K562 (cell line): ENCODE results near the gene PPM1F. TPM values are rescaled to one million over a fixed set of nuclear protein-coding genes. Genes with fewer than 3 reads are reported as not detected.

Source experiments
- ATF1 ChIP-seq, 2 experiments: fragments of 450-650 bp in 1 of 2; IDR thresholded peaks; 2 replicates each; pipeline ENCODE4 v1.6.1; 2016; ENCODE audit warnings: missing compliant biosample characterization in 1 of 2, missing genetic modification characterization in 1 of 2
- CBX5 ChIP-seq: IDR thresholded peaks from 2 replicates; pipeline ENCODE4 v1.6.1; 2014; ENCODE audit warnings: low read depth, borderline replicate concordance
- CHD2 ChIP-seq: IDR thresholded peaks from 2 replicates; pipeline ENCODE4 v1.6.1; 2011; ENCODE audit warnings: low read depth, low read length
- COPS2 ChIP-seq: fragments of 450-650 bp; conservative IDR thresholded peaks from 2 replicates; pipeline ENCODE4 v1.6.1; 2016; ENCODE audit warnings: mild to moderate bottlenecking, moderate library complexity
- DDX20 ChIP-seq: fragments of 450-650 bp; IDR thresholded peaks from 2 replicates; pipeline ENCODE4 v1.6.1; 2016; ENCODE audit warnings: missing genetic modification characterization, low read depth, mild to moderate bottlenecking, missing compliant biosample characterization, moderate library complexity
- E2F8 ChIP-seq: fragments of 450-650 bp; IDR thresholded peaks from 2 replicates; pipeline ENCODE4 v1.7.1; 2018; ENCODE audit warnings: mild to moderate bottlenecking, low read depth; ENCODE audit not compliant: partially characterized antibody
- GABPA ChIP-seq: fragments of 200-800 bp; sonication (Bioruptor generic); conservative IDR thresholded peaks from 2 replicates; pipeline ENCODE4 v1.6.1; 2016; ENCODE audit warnings: low read depth, missing genetic modification characterization, missing compliant biosample characterization
- HES1 ChIP-seq: fragments of 450-650 bp; IDR thresholded peaks from 2 replicates; pipeline ENCODE4 v1.6.1; 2016; ENCODE audit warnings: low read depth, mild to moderate bottlenecking, moderate library complexity
- JUNB ChIP-seq: fragments of 450-650 bp; formaldehyde crosslinking; conservative IDR thresholded peaks from 2 replicates; pipeline ENCODE4 v1.4.0; 2020; ENCODE audit warnings: mild to moderate bottlenecking
- KLF1 ChIP-seq: fragments of 450-650 bp; IDR thresholded peaks from 2 replicates; pipeline ENCODE4 v1.6.1; 2016; ENCODE audit warnings: missing genetic modification characterization, missing compliant biosample characterization
- KLF13 ChIP-seq: fragments of 450-650 bp; IDR thresholded peaks from 2 replicates; pipeline ENCODE4 v1.6.1; 2016; ENCODE audit warnings: missing genetic modification characterization, low read depth, mild to moderate bottlenecking, missing compliant biosample characterization, moderate library complexity, borderline replicate concordance
- MAZ ChIP-seq, 2 experiments: fragments of 450-650 bp in 1 of 2; sonication (generic) in 1 of 2; formaldehyde crosslinking; IDR thresholded peaks in 1 of 2; conservative IDR thresholded peaks in 1 of 2; 2 replicates each; pipeline versions ENCODE4 v1.4.0 to v1.5.0; 2020; ENCODE audit warnings: mild to moderate bottlenecking in 1 of 2, missing genetic modification reagents in 1 of 2
- MYBL2 ChIP-seq, 2 experiments: fragments of 450-650 bp in 1 of 2; sonication (generic) in 1 of 2; formaldehyde crosslinking in 1 of 2; IDR thresholded peaks; 2 replicates each; pipeline versions ENCODE4 v1.6.1 to v1.8.1; 2017 to 2022; ENCODE audit warnings: borderline replicate concordance in 1 of 2, inconsistent platforms in 1 of 2, low read depth in 1 of 2, mild to moderate bottlenecking in 1 of 2, missing genetic modification reagents in 1 of 2, moderate library complexity in 1 of 2
- NFIC ChIP-seq: fragments of 450-650 bp; IDR thresholded peaks from 2 replicates; pipeline ENCODE4 v1.6.1; 2017; ENCODE audit warnings: mild to moderate bottlenecking, inconsistent platforms
- NR4A1 ChIP-seq, 2 experiments: fragments of 250-450 bp in 1 of 2; fragments of 450-650 bp in 1 of 2; sonication (Bioruptor Pico) in 1 of 2; IDR thresholded peaks; 2 replicates each; pipeline versions ENCODE4 v1.4.0 to v1.6.1; 2016 to 2020; ENCODE audit warnings: mild to moderate bottlenecking in 2 of 2, missing compliant biosample characterization in 1 of 2, missing genetic modification characterization in 1 of 2, moderate library complexity in 1 of 2
- NUFIP1 ChIP-seq: fragments of 450-650 bp; IDR thresholded peaks from 2 replicates; pipeline ENCODE4 v1.6.1; 2018; ENCODE audit not compliant: partially characterized antibody
- POLR3G ChIP-seq: IDR thresholded peaks from 2 replicates; pipeline ENCODE4 v1.6.1; 2011; ENCODE audit not compliant: insufficient read length, insufficient replicate concordance; ENCODE audit errors: extremely low read depth
- RHOXF2B ChIP-seq: fragments of 250-450 bp; sonication (Bioruptor Pico); conservative IDR thresholded peaks from 2 replicates; pipeline ENCODE4 v1.5.1; 2021
- TEAD2 ChIP-seq: fragments of 450-650 bp; IDR thresholded peaks from 2 replicates; pipeline ENCODE4 v1.6.1; 2016; ENCODE audit warnings: missing genetic modification characterization, control low read depth, missing compliant biosample characterization
- ZC3H4 ChIP-seq: sonication (generic); formaldehyde crosslinking; IDR thresholded peaks from 2 replicates; pipeline ENCODE4 v1.9.0; 2021; ENCODE audit warnings: missing genetic modification reagents, borderline replicate concordance
- ZFP1 ChIP-seq: fragments of 450-650 bp; formaldehyde crosslinking; IDR thresholded peaks from 2 replicates; pipeline ENCODE4 v1.4.0; 2020; ENCODE audit warnings: mild to moderate bottlenecking, mixed read lengths
- ZNF507 ChIP-seq: conservative IDR thresholded peaks from 2 replicates; pipeline ENCODE4 v1.6.1; 2017; ENCODE audit warnings: missing genetic modification characterization, missing compliant biosample characterization
- ZNF57 ChIP-seq: fragments of 450-650 bp; formaldehyde crosslinking; IDR thresholded peaks from 2 replicates; pipeline ENCODE4 v1.4.0; 2020; ENCODE audit warnings: mild to moderate bottlenecking, moderate library complexity
- ZNF644 ChIP-seq: fragments of 200-800 bp; sonication (Bioruptor generic); IDR thresholded peaks from 2 replicates; pipeline ENCODE4 v1.6.1; 2016; ENCODE audit warnings: low read depth, missing genetic modification characterization, missing compliant biosample characterization
- polyA plus RNA-seq, 8 experiments: library from polyadenylated mRNA; depleted of rRNA in 4 of 8; stranded (reverse) in 5 of 8; unstranded in 3 of 8; fragments of >200 nt; fragmentation: Nextera tagmentation in 2 of 8; fragmentation: Illumina TruSeq in 1 of 8; extraction: Ambion mirVana in 2 of 8; extraction: Trizol in 1 of 8; gene quantifications; 2 replicates each; pipeline versions ENCODE4 v1.2.1 to v1.2.3, GENCODE V29; 2011 to 2014; ENCODE audit warnings: inconsistent platforms in 1 of 8, missing spikeins in 1 of 8
- total RNA-seq, 7 experiments: library from RNA; depleted of rRNA in 6 of 7; stranded (reverse); fragments of >200 nt in 6 of 7; fragmentation: Illumina TruSeq in 2 of 7; extraction: Trizol in 2 of 7; gene quantifications; 2 replicates each; pipeline versions ENCODE4 v1.2.1 to v1.2.3, GENCODE V29; 2011 to 2021; ENCODE audit warnings: low replicate concordance in 1 of 7
- TF ChIP-seq, protein P1 (sequence below): fragments of 250-450 bp; sonication (Bioruptor Pico); IDR thresholded peaks from 2 replicates; pipeline ENCODE4 v1.5.0; 2020; ENCODE audit warnings: mild to moderate bottlenecking

Gene PPM1F
- total and polyA plus RNA-seq, 9 of the 15 experiments (the other 6 are each of a cell fraction or from before 2014, with no cell fraction given): 2.1 to 159 (median 64.0) TPM

DNA sequence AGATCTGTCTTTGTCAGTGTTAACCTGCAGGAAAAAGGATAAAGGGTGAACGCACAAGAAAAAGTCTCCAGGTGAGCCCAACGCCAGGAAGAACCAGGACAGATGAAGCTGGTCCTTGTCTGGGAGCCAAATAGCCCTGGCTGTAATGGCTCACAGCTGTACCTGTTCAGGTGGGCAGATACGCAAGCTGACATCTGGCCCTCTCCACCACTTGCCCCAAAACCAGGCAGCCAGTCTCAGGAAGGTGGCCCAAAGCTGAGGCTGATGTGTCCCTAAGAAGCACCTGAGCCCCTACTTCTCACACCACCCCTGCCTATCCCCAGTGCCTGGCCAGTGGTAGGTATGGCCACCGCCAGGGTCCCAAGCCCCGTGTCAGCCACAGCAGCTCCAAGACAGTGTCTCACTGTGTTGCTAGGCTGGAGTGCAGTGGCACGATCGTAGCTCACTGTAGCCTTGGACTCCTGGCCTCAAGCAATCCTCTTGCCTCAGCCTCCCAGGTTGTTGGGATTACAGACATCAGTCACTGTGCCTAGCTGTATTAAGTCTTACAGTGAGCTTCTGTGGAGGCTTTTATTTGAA lies 15.1 kb upstream of the PPM1F start (continued):
- TF ChIP-seq E2F8 (no peak), CHD2 (0 out of 2 replicates have a peak, but pooled peaks have one; percentile 22), ZFP1 (CRISPR knock-in tag) (no peak), NUFIP1 (no peak), ZC3H4 (peak; percentile 88; the same call in 1 of the 2 replicates), DDX20 (tag) (no peak), ZNF507 (no peak), NR4A1 (CRISPR knock-in tag; IDR thresholded peaks at IDR 0.05) (no peak), NR4A1 (tag; IDR thresholded peaks at IDR 0.05) (no peak), NFIC (no peak), RHOXF2B (CRISPR knock-in tag) (no peak), KLF13 (tag) (no peak), HES1 (no peak), MYBL2 (IDR thresholded peaks at IDR 0.05; ENCODE audit: low read depth) (no peak), MYBL2 (CRISPR knock-in tag; IDR thresholded peaks at IDR 0.05; ENCODE audit: borderline replicate concordance) (no peak), JUNB (CRISPR knock-in tag) (0 out of 2 replicates have a peak, but pooled peaks have one; percentile 23), GABPA (tag) (no peak), KLF1 (tag) (no peak), COPS2 (no peak), ZNF57 (CRISPR knock-in tag) (no peak), MAZ (CRISPR knock-in tag; conservative IDR thresholded peaks at IDR 0.05 in 1 of 2, IDR thresholded peaks at IDR 0.05 in 1 of 2) (no peak; a peak in 1 of 4 replicates), ZNF644 (no peak), ATF1 (CRISPR knock-in tag; IDR thresholded peaks at IDR 0.05) (no peak), ATF1 (tag; IDR thresholded peaks at IDR 0.05) (no peak), CBX5 (no peak), POLR3G (no peak), TEAD2 (tag) (no peak)
- TF ChIP-seq, protein P1, sequence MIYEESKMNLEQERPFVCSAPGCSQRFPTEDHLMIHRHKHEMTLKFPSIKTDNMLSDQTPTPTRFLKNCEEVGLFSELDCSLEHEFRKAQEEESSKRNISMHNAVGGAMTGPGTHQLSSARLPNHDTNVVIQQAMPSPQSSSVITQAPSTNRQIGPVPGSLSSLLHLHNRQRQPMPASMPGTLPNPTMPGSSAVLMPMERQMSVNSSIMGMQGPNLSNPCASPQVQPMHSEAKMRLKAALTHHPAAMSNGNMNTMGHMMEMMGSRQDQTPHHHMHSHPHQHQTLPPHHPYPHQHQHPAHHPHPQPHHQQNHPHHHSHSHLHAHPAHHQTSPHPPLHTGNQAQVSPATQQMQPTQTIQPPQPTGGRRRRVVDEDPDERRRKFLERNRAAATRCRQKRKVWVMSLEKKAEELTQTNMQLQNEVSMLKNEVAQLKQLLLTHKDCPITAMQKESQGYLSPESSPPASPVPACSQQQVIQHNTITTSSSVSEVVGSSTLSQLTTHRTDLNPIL: no peak
